ENCODE results near the gene ADRA2B.
"Not testable (repeated sequence)": the region's sequence is repeated elsewhere in the genome, so short reads cannot be mapped to it uniquely, and the experiment has no call there.

The ADRA2B gene

DNA sequence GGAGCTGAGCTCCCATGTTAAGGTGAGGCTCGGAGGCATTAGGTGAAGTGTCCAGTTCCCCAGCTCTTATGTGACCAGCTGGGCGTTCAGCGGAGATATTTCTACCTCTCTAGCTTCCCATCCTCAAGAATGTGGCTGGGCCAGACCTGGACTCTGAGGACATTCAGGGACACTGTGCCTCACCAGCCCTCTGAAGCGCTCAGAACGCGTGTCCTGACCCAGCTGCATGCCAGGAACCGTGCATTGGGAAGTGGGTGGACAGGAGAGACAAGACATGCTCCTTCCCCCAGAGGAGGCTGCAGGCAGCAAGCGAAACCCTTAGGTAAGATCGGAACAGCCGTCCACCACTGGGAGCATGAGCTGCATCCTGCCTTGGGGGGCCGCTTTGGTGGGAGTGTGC lies 43.6 kb downstream of the ADRA2B start:
- no peak overlapping the region for H3K4me3 ChIP-seq (ENCODE audit: low read length)
- DNase-seq (ENCODE audit: low read depth), result no peak
- TF ChIP-seq, protein P1, sequence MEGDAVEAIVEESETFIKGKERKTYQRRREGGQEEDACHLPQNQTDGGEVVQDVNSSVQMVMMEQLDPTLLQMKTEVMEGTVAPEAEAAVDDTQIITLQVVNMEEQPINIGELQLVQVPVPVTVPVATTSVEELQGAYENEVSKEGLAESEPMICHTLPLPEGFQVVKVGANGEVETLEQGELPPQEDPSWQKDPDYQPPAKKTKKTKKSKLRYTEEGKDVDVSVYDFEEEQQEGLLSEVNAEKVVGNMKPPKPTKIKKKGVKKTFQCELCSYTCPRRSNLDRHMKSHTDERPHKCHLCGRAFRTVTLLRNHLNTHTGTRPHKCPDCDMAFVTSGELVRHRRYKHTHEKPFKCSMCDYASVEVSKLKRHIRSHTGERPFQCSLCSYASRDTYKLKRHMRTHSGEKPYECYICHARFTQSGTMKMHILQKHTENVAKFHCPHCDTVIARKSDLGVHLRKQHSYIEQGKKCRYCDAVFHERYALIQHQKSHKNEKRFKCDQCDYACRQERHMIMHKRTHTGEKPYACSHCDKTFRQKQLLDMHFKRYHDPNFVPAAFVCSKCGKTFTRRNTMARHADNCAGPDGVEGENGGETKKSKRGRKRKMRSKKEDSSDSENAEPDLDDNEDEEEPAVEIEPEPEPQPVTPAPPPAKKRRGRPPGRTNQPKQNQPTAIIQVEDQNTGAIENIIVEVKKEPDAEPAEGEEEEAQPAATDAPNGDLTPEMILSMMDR (conservative IDR thresholded peaks at IDR 0.05; ENCODE audit: low read depth, low read length), result no peak

DNA sequence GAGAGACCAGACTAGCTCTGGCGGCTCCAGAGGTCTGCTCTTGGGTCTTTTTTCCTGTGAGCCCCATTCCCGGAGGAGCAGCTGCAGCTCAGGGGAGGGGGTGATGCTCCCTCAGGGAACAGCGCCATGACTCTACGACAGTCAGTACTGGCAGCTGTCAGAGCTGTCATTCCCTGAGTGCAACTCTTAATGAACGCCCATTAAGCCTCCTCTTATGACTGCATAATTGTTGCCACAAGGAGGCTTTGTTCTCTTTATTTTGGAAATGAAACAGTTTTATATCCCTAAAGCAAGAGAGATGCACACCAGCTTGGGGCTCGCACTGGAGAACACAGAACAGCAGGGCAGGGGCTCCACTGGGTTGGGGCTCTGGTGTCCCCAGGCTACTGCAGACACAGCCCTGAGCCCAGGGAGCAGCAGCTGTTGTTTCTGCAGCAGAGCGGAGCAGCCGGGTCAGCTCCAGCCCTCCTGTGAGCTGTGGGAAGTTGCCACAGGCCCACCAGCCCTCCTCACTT lies 44.3 kb downstream of the ADRA2B start:
- not testable (repeated sequence) for DNase-seq (ENCODE audit: low read depth); H3K4me3 ChIP-seq (ENCODE audit: low read length)

DNA sequence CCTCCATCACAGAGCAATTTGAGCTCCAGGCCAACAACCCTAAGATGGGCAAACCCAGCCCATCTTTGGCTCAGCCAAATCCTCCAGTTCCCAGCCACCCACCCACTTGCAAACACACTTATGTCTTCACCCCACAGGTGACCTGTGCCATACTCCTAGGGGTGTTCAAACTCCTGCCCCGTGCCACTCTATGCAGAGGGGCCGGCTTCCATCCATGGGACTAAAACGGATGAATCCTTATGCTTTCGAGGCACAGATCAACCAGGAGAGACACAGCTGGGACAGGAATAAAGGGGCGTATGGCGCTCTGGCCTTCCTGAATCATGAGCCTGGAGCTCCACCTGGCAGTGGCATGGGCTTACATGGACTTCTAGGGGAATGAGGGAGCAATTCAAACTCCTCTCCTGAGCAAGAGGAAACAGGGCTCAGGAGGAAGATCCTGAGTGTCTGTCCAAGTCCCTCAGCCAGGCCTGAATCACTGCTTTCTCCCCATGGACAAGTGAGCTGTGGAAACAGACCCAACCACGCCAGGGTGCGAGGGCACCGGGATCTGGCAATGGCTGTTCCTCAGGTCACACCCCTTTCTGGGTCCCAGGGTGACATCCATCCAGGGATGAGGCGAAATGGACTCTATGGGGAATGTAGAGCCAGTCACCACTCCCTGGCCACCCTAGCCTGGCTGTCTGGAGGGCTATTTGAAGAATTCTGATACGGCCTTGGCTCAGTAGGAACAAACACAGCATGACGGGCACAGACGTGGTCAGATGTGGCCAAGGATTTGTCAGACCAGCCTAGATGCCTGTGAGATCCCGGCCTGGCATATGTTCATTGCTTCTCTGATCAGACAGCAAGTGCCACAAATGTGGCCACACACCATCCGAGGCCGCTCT lies 45.0 kb downstream of the ADRA2B start:
- DNase-seq (ENCODE audit: low read depth); H3K4me3 ChIP-seq (ENCODE audit: low read length): not testable (repeated sequence)

DNA sequence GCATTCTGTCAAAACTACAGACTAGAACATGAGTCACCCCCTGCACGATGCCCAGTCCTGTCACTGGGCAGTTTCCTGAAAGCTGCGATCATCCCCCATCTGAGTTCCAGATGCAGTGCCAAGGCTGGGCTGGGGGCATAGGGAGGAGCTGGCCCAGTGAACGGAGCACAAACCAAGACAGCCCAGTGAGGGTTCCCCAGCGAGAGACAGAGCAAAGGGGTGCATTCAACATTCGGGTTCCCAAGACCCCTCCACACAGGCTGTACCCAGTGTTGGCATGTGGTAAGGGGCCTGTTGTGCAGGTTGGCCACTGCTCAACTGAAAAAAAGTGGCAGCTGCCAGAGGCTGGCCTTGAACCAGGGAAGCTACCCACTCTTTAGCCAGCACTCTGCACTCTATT lies 46.0 kb downstream of the ADRA2B start:
- DNase-seq (ENCODE audit: low read depth); H3K4me3 ChIP-seq (ENCODE audit: low read length): not testable (repeated sequence)

DNA sequence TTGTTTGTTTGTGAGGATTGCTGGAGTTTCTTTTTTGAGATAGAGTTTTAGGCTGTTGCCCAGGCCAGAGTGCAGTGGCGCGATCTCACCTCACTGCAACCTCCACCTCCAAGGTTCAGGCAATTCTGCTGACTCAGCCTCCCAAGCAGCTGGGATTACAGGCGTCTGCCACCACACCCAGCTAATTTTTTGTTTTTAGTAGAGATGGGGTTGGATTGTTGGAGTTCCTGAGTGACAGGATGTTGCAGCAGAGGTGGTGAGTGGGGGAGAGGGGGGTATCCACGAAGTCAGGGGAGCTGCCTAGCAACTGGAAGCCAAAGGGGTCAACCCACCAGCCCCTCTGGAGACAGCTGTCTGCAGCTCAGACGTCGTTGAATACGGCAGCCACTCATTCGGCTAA lies 46.5 kb downstream of the ADRA2B start:
- DNase-seq (ENCODE audit: low read depth); H3K4me3 ChIP-seq (ENCODE audit: low read length): not testable (repeated sequence)

DNA sequence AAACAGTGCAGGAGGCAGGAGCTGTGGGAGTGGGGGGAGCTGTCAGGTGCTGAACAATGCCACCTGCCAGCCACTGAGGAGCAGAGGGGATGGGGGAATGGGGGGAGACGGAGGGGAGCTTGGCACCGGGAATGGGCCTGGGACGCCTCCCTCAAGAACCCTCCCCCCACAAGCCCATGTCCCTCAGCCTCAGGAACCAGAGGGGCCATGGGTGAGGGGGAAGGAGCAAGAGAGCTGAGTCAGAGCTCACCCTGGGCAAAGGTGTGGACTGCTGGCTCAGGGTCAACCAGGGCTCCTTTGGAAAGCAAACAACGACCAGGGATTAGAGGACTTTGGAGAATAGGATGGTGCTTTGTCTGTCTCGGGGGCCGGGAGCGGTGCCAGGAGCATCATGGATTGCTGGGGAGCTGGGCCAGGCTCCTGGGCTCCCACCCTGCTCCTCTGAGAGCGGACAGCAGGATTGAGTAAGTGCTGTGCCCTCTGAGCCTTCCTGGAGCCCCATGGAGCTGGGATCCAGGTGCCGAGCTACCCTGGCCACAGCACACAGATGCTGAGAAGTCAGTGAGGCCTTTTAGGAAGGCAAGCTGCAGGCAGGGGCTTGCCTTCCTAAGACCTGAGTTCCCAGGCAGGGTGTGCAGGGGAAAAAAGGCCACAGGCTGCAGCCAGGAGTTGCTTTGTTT lies 48.3 kb downstream of the ADRA2B start:
- not testable (repeated sequence) for DNase-seq (ENCODE audit: low read depth); H3K4me3 ChIP-seq (ENCODE audit: low read length)

DNA sequence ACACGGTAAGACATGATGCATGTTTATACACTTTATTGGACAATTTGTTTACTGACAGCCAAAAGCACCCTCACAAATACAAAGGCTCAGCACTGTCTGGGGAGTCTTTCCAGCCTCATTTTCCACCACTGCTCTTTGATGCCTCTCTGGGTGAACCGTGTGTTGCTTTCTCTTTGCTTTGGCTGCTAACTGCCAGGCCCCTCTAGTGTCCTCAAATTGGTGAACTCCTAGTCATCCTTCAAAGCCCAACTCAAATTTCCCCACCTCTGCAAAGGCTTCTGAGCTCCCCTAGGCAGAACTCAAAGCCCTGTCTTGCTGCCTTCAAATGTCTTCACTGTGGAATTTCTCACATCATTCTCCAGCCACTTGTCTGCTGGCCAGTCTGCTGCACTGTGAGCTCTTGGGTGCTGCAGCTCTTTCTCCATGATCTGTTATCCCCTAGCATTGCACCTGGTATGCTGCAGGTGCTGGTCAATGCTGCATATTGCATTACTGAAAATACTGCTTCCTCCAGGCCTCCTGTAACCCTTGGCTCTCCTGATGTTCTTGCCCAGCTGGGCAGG lies 49.2 kb downstream of the ADRA2B start:
- not testable (repeated sequence) for H3K4me3 ChIP-seq (ENCODE audit: low read length); DNase-seq (ENCODE audit: low read depth)

DNA sequence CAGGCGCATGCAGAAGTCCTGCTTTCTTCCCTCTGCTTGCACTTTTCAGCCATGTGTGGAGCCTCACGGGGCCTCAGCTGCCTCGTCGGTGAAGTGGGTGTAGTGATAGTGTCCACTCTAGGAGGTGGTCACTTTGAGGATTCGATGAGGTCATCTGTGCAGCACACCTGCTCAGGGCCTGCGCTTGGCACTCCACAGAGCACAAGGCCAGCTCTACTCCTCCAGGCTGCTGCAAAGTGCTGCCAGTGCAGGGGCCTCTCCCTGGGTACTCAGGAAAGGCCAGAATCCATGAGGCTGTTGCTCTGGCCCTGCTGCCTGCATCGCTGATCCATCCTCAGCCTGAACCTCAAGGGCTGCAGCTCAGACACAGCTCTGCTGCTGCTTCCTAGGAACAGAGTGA lies 49.9 kb downstream of the ADRA2B start:
- not testable (repeated sequence) for DNase-seq (ENCODE audit: low read depth); H3K4me3 ChIP-seq (ENCODE audit: low read length)

DNA sequence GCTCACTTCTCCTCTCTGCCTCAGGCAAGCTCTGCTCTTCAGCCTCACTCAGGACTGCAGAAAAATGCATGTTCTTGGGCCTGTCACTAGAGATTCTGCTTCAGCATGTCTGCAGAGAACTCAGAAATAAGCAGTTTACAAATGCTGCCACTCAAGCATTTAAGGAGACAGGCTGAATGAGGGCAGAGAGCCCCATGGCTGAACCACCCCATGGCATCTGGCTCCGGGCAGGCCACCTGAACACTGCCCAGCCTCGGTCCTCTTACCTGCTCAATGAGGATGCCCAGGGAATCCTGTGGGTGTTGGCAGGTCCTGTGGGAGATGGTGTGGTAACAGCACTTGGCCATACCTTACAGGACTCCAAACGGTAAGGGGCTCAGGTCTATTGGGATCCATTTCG lies 50.4 kb downstream of the ADRA2B start:
- not testable (repeated sequence) for DNase-seq (ENCODE audit: low read depth); H3K4me3 ChIP-seq (ENCODE audit: low read length)

DNA sequence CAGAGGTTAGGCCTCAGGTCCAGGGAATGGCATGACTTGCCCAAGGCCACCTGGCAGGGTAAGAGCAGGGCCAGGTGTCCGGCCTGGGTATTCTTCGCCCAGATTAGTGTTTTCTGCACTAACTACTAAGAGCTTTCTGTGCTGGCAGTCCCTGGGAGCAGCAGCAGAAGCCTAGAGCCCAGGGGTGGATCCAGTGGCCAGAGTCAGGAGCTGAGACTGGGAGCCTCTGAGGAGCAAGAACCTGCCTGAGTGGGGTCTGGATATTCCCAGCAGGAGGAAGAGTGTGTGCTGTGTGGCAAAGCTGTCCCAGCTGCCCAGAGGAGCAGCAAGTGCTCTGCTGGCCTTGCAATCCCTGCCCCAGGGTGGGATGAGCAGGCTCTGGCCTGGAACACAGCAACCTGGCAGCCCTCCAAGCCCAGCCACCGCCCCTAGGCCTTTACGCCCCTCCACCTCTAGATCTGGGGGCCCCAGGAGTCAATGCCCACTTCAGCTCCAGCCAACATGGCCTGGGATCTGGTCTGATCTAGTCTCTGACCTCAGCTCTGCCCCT lies 50.9 kb downstream of the ADRA2B start:
- no peak overlapping the region for H3K4me3 ChIP-seq (ENCODE audit: low read length)
- TF ChIP-seq, protein P1 (conservative IDR thresholded peaks at IDR 0.05; ENCODE audit: low read depth, low read length), result no peak
- no peak for DNase-seq (ENCODE audit: low read depth)

DNA sequence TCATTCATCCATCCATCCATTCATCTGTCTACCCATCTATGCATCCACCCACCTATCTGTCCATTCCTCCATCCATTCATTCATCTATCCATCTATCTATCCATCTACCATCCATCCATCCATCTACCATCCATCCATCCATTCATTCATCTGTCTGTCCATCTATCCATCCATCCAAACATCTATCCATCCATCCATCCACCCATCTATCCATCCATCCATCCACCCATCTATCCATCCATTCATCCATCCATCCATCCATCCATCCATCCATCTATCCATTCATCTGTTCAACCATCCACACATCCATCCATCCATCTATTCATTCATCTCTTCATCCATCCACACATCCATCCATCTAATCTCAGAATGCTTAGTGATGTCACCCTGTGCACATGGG lies 51.6 kb downstream of the ADRA2B start:
- H3K4me3 ChIP-seq (ENCODE audit: low read length); DNase-seq (ENCODE audit: low read depth): not testable (repeated sequence)

DNA sequence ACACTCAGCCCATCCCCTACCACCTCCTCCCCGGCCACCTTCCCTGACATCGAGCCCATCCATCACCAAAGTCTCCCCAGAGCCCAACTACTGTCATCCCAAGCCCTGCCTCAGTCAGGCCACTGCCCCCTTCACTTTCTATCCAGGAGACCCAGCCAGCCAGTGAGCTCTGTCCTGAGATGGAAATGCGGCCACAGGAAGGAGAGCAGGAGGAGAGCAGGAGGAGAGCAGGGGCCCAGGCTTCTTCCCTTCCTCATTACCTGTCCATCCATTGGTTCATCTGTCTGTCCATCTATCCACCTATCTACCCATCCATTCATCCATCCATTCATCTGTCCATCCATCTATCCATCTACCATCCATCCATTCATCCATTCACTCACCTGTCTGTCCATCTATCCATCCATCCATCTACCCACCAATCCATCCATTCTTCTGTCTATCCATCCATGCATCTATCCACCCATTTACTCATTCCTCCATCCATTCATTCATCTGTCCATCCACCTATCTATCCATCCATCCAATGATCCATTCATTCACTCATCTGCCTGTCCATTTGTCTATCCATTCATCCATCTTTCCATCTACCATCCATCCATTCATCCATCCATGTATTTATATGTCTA lies 52.2 kb downstream of the ADRA2B start:
- not testable (repeated sequence) for DNase-seq (ENCODE audit: low read depth)

DNA sequence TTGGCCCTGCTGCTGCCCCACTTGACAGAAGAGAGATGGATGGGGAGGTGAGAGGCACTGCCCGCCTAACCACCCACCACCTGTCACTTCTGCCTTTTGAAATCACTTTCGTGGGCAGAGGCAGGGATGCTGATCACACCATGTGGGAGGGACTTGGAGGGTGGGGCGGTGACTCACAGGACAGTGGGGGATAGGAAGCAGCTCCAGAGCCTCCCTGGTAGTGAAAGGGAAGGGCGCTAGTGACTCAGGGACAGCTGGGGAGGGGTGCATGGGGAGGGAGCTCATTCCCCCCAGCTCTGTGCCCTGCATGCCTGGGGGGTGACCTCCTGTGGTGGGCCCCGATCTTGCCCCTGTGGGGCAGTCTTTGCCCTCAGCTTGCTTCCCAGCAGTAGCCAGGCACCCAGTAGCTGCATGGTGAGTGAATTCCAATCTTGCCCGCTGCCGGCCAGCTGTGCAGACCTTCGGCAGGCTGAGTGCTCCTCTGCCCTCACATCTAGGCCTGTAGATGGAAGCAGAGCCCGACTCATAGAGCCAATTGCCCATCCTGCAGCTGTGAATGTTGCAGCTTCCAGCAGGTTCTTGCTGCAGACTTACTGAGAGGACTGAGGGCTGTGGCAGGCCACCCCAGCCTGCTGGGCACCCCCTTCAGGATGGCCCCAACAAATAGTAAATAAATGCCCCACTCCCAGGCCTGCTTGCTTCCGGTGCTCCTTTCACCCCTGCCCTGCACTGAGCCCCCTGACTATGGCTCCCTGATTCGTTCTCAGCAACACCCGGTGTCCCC lies 53.1 kb downstream of the ADRA2B start:
- not testable (repeated sequence) for DNase-seq (ENCODE audit: low read depth); H3K4me3 ChIP-seq (ENCODE audit: low read length)

More for the DNA sequence above, 52.2 kb downstream of the ADRA2B start:
- not testable (repeated sequence) for H3K4me3 ChIP-seq (ENCODE audit: low read length)

Measured in retinal pigment epithelial cell (primary cell).